GM13976 (cell line): ENCODE measurements around the gene UBN2.
A peak's percentile ranks its signal among the peaks of the same experiment; 100 is the strongest.
"Not testable (repeated sequence)": the region's sequence is repeated elsewhere in the genome, so short reads cannot be mapped to it uniquely, and the experiment has no call there.

ENCODE experiments used
- DNase-seq: peaks from one replicate; pipeline ENCODE4 v3.0.0; 2012; ENCODE audit warnings: low spot score
- CTCF ChIP-seq: IDR thresholded peaks from 2 replicates; pipeline ENCODE4 v1.5.1; 2012; ENCODE audit warnings: borderline replicate concordance, mild to moderate bottlenecking; ENCODE audit not compliant: insufficient read depth; ENCODE audit errors: extremely low read depth, missing control alignments, control extremely low read depth
- in situ Hi-C: fragments of 300-500 bp; cut with MboI; formaldehyde crosslinking; loops from one replicate; pipeline ENCODE4 v1.12.0; 2022; ENCODE audit warnings: low sequenced_read_pairs, mixed read lengths, inconsistent platforms; ENCODE audit not compliant: unreplicated experiment

Gene UBN2

DNA sequence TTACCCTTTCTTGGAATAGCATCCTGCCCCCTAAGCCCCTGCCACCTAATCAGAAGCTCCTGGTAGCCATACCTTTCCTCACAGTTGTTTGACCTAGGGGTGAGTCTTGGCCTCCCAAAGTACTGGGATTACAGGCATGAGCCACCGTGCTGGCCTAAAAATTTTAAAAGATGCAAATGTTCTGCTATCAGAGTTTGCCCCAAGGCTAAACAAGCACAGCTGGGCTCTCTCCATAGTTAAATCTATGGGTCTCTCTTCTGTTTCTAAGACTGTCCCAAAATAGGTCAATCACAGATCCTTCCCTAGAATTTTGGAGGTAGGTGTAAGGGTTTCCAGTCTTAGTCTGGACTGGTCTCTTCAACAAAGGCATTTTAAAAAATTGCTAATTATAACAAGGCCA, 12.9 kb upstream of the UBN2 start:
- in situ Hi-C loops: no loop called here
- no peak for DNase-seq
- TF ChIP-seq CTCF: no peak

DNA sequence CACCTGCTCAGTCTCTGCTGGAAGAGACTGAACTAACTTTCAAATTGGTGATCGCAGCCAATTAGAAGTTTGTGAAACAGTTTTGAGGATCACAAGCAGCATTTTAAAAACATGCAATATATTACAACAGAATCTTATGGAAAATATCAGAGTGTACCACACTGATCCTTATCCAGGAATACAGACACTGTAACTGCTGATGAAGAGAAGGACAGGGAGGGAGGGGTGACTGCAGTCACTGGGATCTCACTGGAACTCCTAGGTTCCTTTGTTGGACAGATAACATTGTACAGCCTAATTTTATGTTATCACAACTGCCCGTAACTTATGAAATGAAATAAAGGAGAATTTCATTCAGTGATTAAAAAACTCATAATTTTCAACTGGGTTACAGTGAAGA, 6.8 kb upstream of the UBN2 start:
- in situ Hi-C loops: no loop called here
- no peak for TF ChIP-seq CTCF
- DNase-seq: no peak

- in situ Hi-C loops: not testable (repeated sequence)
These were observed 6.2 kb upstream of the UBN2 start for GRCh38 chr7:139224836-139225235.

GRCh38 chr7:139225286-139226157, 5.5 kb upstream of the UBN2 start:
- DNase-seq, in situ Hi-C loops: not testable (repeated sequence)

More at GRCh38 chr7:139224836-139225235, 6.2 kb upstream of the UBN2 start:
- not testable (repeated sequence) for DNase-seq

DNA sequence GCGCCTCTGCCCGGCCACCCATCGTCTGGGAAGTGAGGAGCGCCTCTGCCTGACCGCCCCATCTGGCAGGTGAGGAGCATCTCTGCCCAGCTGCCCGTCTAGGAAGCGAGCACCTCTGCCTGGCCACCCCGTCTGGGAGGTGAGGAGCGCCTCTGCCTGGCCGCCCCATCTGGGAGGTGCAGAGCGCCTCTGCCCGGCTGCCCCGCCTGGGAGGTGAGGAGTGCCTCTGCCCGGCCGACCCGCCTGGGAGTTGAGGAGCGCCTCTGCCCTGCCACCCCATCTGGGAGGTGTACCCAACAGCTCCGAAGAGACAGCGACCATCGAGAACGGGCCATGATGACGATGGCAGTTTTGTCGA, 4.9 kb upstream of the UBN2 start:
- DNase-seq, in situ Hi-C loops: not testable (repeated sequence)

DNA sequence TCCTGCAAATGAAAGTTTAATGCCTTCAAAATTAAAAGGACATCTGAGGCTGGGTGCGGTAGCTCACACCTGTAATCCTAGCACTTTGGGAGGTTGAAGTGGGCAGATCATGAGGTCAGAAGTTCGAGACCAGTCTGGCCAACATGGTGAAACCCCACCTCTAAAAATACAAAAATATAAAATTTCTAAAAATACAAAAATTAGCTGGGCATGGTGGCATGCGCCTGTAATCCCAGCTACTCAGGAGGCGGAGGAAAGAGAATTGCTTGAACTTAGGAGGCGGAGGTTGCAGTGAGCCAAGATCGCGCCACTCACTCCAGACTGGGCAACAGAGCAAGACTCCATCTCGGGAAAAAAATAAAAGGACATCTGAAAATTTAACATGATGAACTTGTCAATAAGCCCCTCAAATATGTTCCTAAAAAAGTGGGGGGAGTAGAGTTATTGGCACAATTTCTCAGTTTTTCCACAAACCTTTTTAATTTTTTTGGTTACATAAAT, 4.0 kb upstream of the UBN2 start:
- DNase-seq, in situ Hi-C loops: not testable (repeated sequence)

- DNase-seq: no peak
- in situ Hi-C loops: no loop called here
- TF ChIP-seq CTCF: no peak
These were observed 1.0 kb upstream of the UBN2 start for GRCh38 chr7:139230023-139230422.

DNA sequence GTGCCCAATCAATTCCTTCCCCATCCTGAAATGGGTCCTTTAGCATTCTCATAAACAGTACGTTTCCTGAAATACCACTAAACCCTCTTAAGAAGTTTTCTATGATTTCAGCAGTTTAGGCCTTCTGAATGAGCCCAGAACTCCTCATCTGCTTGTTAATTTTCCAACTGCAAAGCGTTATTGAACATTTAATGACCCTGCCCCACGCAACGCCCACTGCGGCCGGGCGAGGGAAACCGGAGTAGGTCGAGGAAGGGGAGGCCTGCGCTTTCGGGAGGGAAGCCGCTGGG, 608 bp upstream of the UBN2 start:
- in situ Hi-C loops: no loop called here
- TF ChIP-seq CTCF: no peak
- DNase-seq: peak; percentile 13

- TF ChIP-seq CTCF: no peak
- peak; percentile 62 for DNase-seq
- in situ Hi-C loops: no loop called here
These were observed 708 bp downstream of the UBN2 start for GRCh38 chr7:139231513-139232376.
